ENCODE data around the gene MARVELD1.

- TF ChIP-seq CTCF (IDR thresholded peaks at IDR 0.05; ENCODE audit: poor library complexity) (no peak), EZH2 (IDR thresholded peaks at IDR 0.05; ENCODE audit: borderline replicate concordance) (no peak), EZH2phosphoT487 (IDR thresholded peaks at IDR 0.05; ENCODE audit: low read depth, severe bottlenecking, unreplicated experiment) (no peak)
These were observed 27.1 kb upstream of the MARVELD1 start for GRCh38 chr10:97686301-97686961.

Measured in hepatocyte (in vitro differentiated cells).